HG02588 (cell line): ENCODE data around the gene POU2AF2.

Experiments used
- ATAC-seq: cut with Tn5 transposase; IDR thresholded peaks from one replicate; pipeline ENCODE4 v1.9.1; 2021; ENCODE audit warnings: mild to moderate bottlenecking, moderate library complexity; ENCODE audit not compliant: unreplicated experiment

POU2AF2 gene

GRCh38 chr11:111327908-111328624, 82.5 kb downstream of the POU2AF2 start:
- ATAC-seq: no peak

GRCh38 chr11:111329306-111330204, 84.0 kb downstream of the POU2AF2 start:
- ATAC-seq: no peak

- ATAC-seq: no peak
These were observed 84.8 kb downstream of the POU2AF2 start for GRCh38 chr11:111330234-111330893.

- no peak for ATAC-seq
These were observed 86.4 kb downstream of the POU2AF2 start for GRCh38 chr11:111331711-111332479.

GRCh38 chr11:111334532-111335502, 89.3 kb downstream of the POU2AF2 start:
- ATAC-seq: no peak

GRCh38 chr11:111335549-111335948, 90.0 kb downstream of the POU2AF2 start:
- no peak for ATAC-seq
